HG03439 (cell line): ENCODE data around the gene SCGB3A2.

Experiments
- ATAC-seq: cut with Tn5 transposase; IDR thresholded peaks from one replicate; pipeline ENCODE4 v1.9.1; 2021; ENCODE audit warnings: mild to moderate bottlenecking, moderate library complexity; ENCODE audit not compliant: unreplicated experiment

Gene SCGB3A2

GRCh38 chr5:147902609-147903115, 24.2 kb downstream of the SCGB3A2 start:
- ATAC-seq: no peak

DNA sequence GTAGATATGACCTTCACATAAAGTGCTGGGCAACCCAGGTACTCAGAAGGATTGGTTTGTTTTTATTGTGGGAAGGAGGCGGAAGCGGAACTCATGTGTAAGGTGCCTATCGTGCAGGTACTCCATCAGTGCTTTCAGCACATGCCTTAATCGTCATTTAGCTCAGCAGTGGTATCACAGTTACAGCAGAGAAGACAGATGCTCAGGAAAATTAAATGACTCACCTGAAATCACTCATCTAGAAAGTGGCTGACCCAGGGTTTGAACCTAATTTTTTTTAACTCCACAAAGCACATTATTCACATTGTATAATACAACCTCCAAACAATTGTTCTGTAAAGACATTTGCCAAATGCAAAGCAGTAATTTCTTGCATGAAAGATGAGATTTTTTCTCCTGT, 25.6 kb downstream of the SCGB3A2 start:
- ATAC-seq: no peak

- no peak for ATAC-seq
Observed at GRCh38 chr5:147906326-147907095, 28.0 kb downstream of the SCGB3A2 start, which contains the start of gene C5orf46. C5orf46 (minus strand) TSS chr5:147906538; CDS start chr5:147906501, 37 bp downstream.

GRCh38 chr5:147911427-147911826, 32.9 kb downstream of the SCGB3A2 start:
- no peak for ATAC-seq

DNA sequence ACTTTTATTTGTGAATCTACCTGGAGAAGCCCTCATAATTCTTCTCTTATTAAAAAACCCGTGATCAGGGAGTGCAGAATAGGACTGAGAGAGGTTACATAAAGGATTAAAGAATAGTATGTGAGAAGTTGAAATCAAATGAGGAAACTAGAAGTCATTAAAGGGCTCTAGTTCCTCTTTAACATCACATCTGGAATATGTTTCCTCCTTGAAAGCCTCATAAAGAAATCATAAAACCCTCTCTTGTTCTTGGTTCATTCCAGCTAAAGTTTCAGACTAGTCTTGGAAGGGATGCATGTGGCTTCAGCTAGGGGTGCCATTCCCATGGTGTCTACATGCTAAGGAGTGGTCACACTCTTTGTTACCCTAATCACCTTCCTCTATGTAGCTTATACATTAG, 33.5 kb downstream of the SCGB3A2 start:
- no peak for ATAC-seq

GRCh38 chr5:147913786-147914185, 35.3 kb downstream of the SCGB3A2 start:
- ATAC-seq: no peak

GRCh38 chr5:147918101-147918685, 39.7 kb downstream of the SCGB3A2 start:
- no peak for ATAC-seq

GRCh38 chr5:147918899-147919298, 40.4 kb downstream of the SCGB3A2 start:
- ATAC-seq: no peak

DNA sequence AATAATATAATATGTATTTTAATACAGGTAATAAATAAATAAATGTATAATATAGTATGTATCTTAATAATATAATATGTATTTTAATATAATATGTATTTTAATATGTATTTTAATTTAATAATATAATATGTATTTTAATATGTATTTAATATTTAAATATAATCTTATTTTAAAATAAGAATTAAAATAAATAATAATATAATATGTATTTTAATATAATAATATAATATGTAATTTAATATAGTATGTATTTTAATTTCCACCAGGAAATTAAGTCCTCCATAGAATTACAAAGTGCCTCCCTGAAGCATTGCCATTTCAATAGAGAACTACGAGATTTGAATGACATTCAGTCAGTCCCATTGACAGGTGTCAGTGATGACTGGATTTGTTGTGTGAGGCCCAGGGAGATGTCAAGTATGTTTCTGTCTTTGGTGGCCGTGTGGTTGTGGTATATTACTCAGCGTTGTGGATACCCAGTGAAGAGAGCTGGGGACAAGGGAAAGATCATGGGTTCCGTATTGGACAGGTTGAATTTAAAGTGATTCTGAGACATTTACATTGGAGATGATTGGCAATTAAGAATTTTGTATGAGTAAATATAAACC, 42.0 kb downstream of the SCGB3A2 start:
- ATAC-seq: no peak

DNA sequence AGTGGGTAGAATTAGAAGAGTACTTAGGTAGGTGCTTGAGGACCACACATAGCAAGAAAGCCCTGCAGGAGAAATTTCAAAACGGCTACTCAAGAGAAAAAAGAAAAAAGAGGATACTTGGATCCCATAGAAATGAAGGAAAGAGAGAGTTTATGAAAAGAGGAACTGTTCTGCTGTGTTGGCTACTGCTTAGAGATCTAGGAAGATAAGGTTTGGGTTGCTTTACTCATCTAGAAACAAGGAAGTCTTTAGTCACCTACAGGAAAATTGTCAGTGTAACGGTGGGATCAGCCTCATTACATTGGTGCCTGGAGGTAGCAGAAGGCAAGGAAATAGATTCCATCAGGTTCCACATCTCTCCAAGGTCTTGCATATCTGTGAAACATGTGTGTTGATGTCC, 42.6 kb downstream of the SCGB3A2 start:
- no peak for ATAC-seq

GRCh38 chr5:147925020-147925419, 46.5 kb downstream of the SCGB3A2 start:
- no peak for ATAC-seq

GRCh38 chr5:147927901-147928300, 49.4 kb downstream of the SCGB3A2 start:
- no peak for ATAC-seq

DNA sequence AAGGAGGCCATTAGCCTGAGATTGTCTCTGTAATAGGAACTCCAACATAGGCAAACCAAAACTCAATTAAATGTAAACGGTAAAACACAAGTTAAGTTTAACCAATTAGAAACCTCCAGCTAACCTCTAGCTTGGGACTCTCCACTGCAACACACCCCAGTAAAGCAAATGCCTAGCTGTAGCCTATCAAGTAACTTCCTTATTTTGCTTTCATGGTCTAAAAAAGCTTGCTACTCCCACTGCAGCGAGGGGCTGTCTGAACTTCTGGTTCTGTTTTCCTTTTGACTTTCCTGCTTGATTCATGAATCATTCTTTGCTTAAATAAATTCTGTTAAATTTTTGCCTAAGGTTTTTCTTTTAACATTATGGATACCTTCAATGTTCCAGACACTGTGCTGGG, 52.3 kb downstream of the SCGB3A2 start:
- peak; percentile 56 for ATAC-seq
